ENCODE results near the gene ZBTB7C.

The ZBTB7C gene

DNA sequence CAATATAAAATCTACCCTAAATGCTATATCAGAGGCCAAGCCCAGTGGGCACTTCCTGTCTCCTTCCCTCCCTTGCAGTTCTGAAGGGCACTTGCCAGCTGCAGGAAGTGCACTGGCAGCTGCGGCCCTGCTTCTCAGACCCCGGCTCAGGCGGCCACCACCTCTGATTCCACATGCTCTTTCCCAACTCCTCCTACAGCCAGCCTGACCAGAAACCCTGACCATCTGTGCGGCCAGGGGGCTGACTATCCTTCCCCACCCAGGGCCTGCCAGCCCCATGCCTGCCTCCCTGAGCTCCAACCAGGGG is 88.6 kb downstream of the ZBTB7C start:
- Histone ChIP-seq H3K9ac (ENCODE audit: insufficient read length, low read depth) (no peak overlapping the region), H3K4me3 (ENCODE audit: insufficient read length, low read depth) (no peak overlapping the region), H3K27me3 (ENCODE audit: insufficient read depth, insufficient read length) (no peaks in the 10 kb centered on the region), H3K9me3 (ENCODE audit: insufficient read depth, low read length) (0 out of 2 replicates have a peak, but pooled peaks cover 13% of the 10 kb centered on the region), H3K4me1 (ENCODE audit: insufficient read depth, insufficient read length) (peaks cover 6% of the 10 kb centered on the region), H3K36me3 (ENCODE audit: insufficient read depth, insufficient read length, low read length) (no peaks in the 10 kb centered on the region)
- DNase-seq (ENCODE audit: low read depth, low spot score) = no peak
- TF ChIP-seq SUZ12 (IDR thresholded peaks at IDR 0.05; ENCODE audit: extremely low read depth, insufficient read depth, insufficient read length) (no peak), YY1 (IDR thresholded peaks at IDR 0.05; ENCODE audit: insufficient read depth, insufficient read length) (no peak), ZNF274 (IDR thresholded peaks at IDR 0.05; ENCODE audit: low read depth, low read length) (no peak)

- H3K27me3 ChIP-seq (ENCODE audit: insufficient read depth, insufficient read length) = no peaks in the 10 kb centered on the region
- H3K9me3 ChIP-seq (ENCODE audit: insufficient read depth, low read length) = 0 out of 2 replicates have a peak, but pooled peaks cover 13% of the 10 kb centered on the region
- no peak for DNase-seq (ENCODE audit: low read depth, low spot score)
- TF ChIP-seq ZNF274 (IDR thresholded peaks at IDR 0.05; ENCODE audit: low read depth, low read length) (no peak), SUZ12 (IDR thresholded peaks at IDR 0.05; ENCODE audit: extremely low read depth, insufficient read depth, insufficient read length) (no peak), YY1 (IDR thresholded peaks at IDR 0.05; ENCODE audit: insufficient read depth, insufficient read length) (no peak)
- H3K4me1 ChIP-seq (ENCODE audit: insufficient read depth, insufficient read length) = peaks cover 6% of the 10 kb centered on the region
- H3K36me3 ChIP-seq (ENCODE audit: insufficient read depth, insufficient read length, low read length) = no peaks in the 10 kb centered on the region
- H3K9ac ChIP-seq (ENCODE audit: insufficient read length, low read depth) = no peak overlapping the region
- no peak overlapping the region for H3K4me3 ChIP-seq (ENCODE audit: insufficient read length, low read depth)
Measured at GRCh38 chr18:48319801-48320638, 89.2 kb downstream of the ZBTB7C start.

- H3K9me3 ChIP-seq (ENCODE audit: insufficient read depth, low read length) = 0 out of 2 replicates have a peak, but pooled peaks cover 13% of the 10 kb centered on the region
- H3K4me3 ChIP-seq (ENCODE audit: insufficient read length, low read depth) = no peak overlapping the region
- no peak for DNase-seq (ENCODE audit: low read depth, low spot score)
- H3K27me3 ChIP-seq (ENCODE audit: insufficient read depth, insufficient read length) = no peaks in the 10 kb centered on the region
- no peak for TF ChIP-seq YY1 (IDR thresholded peaks at IDR 0.05; ENCODE audit: insufficient read depth, insufficient read length)
- TF ChIP-seq ZNF274 (IDR thresholded peaks at IDR 0.05; ENCODE audit: low read depth, low read length) = no peak
- no peak for TF ChIP-seq SUZ12 (IDR thresholded peaks at IDR 0.05; ENCODE audit: extremely low read depth, insufficient read depth, insufficient read length)
- H3K9ac ChIP-seq (ENCODE audit: insufficient read length, low read depth) = no peak overlapping the region
- no peaks in the 10 kb centered on the region for H3K36me3 ChIP-seq (ENCODE audit: insufficient read depth, insufficient read length, low read length)
- peaks cover 6% of the 10 kb centered on the region for H3K4me1 ChIP-seq (ENCODE audit: insufficient read depth, insufficient read length)
Measured at GRCh38 chr18:48318436-48318835, 90.7 kb downstream of the ZBTB7C start.

GRCh38 chr18:48317781-48318381 is 91.3 kb downstream of the ZBTB7C start:
- TF ChIP-seq YY1 (IDR thresholded peaks at IDR 0.05; ENCODE audit: insufficient read depth, insufficient read length) (no peak), SUZ12 (IDR thresholded peaks at IDR 0.05; ENCODE audit: extremely low read depth, insufficient read depth, insufficient read length) (no peak), ZNF274 (IDR thresholded peaks at IDR 0.05; ENCODE audit: low read depth, low read length) (no peak)
- Histone ChIP-seq H3K36me3 (ENCODE audit: insufficient read depth, insufficient read length, low read length) (no peaks in the 10 kb centered on the region), H3K27me3 (ENCODE audit: insufficient read depth, insufficient read length) (no peaks in the 10 kb centered on the region), H3K4me3 (ENCODE audit: insufficient read length, low read depth) (no peak overlapping the region), H3K9ac (ENCODE audit: insufficient read length, low read depth) (no peak overlapping the region), H3K9me3 (ENCODE audit: insufficient read depth, low read length) (0 out of 2 replicates have a peak, but pooled peaks cover 13% of the 10 kb centered on the region), H3K4me1 (ENCODE audit: insufficient read depth, insufficient read length) (peaks cover 6% of the 10 kb centered on the region)
- no peak for DNase-seq (ENCODE audit: low read depth, low spot score)

DNA sequence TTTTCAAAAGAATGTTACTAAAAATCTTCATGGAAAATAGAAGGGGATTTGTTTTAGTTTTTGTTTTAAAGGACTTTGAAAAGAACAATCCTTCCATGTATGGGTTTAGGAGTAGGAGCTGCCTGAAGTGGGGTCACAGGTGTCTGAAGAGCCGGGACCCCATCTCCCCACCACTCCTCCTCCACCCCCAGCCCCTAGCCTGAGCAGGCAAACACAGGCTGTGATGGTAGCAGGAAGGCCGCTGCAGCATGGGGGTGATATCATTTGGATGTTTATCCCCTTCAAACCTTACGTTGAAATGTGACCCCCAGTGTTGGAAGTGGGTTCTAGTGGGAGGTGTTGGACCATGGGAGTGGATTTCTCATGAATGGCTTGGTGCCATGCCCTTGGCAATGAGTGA is 93.0 kb downstream of the ZBTB7C start:
- H3K36me3 ChIP-seq (ENCODE audit: insufficient read depth, insufficient read length, low read length) = no peaks in the 10 kb centered on the region
- no peaks in the 10 kb centered on the region for H3K27me3 ChIP-seq (ENCODE audit: insufficient read depth, insufficient read length)
- no peak for TF ChIP-seq ZNF274 (IDR thresholded peaks at IDR 0.05; ENCODE audit: low read depth, low read length)
- TF ChIP-seq YY1 (IDR thresholded peaks at IDR 0.05; ENCODE audit: insufficient read depth, insufficient read length) = no peak
- no peak for TF ChIP-seq SUZ12 (IDR thresholded peaks at IDR 0.05; ENCODE audit: extremely low read depth, insufficient read depth, insufficient read length)
- H3K4me1 ChIP-seq (ENCODE audit: insufficient read depth, insufficient read length) = peaks cover 6% of the 10 kb centered on the region
- no peak overlapping the region for H3K9ac ChIP-seq (ENCODE audit: insufficient read length, low read depth)
- no peak overlapping the region for H3K4me3 ChIP-seq (ENCODE audit: insufficient read length, low read depth)
- no peak for DNase-seq (ENCODE audit: low read depth, low spot score)
- 0 out of 2 replicates have a peak, but pooled peaks cover 13% of the 10 kb centered on the region for H3K9me3 ChIP-seq (ENCODE audit: insufficient read depth, low read length)

GRCh38 chr18:48314690-48315089 is 94.5 kb downstream of the ZBTB7C start:
- H3K4me1 ChIP-seq (ENCODE audit: insufficient read depth, insufficient read length) = peaks cover 4% of the 10 kb centered on the region
- H3K9ac ChIP-seq (ENCODE audit: insufficient read length, low read depth) = no peak overlapping the region
- no peak overlapping the region for H3K4me3 ChIP-seq (ENCODE audit: insufficient read length, low read depth)
- TF ChIP-seq YY1 (IDR thresholded peaks at IDR 0.05; ENCODE audit: insufficient read depth, insufficient read length) (no peak), SUZ12 (IDR thresholded peaks at IDR 0.05; ENCODE audit: extremely low read depth, insufficient read depth, insufficient read length) (no peak), ZNF274 (IDR thresholded peaks at IDR 0.05; ENCODE audit: low read depth, low read length) (no peak)
- no peaks in the 10 kb centered on the region for H3K36me3 ChIP-seq (ENCODE audit: insufficient read depth, insufficient read length, low read length)
- no peak for DNase-seq (ENCODE audit: low read depth, low spot score)
- H3K27me3 ChIP-seq (ENCODE audit: insufficient read depth, insufficient read length) = no peaks in the 10 kb centered on the region
- 0 out of 2 replicates have a peak, but pooled peaks cover 13% of the 10 kb centered on the region for H3K9me3 ChIP-seq (ENCODE audit: insufficient read depth, low read length)

DNA sequence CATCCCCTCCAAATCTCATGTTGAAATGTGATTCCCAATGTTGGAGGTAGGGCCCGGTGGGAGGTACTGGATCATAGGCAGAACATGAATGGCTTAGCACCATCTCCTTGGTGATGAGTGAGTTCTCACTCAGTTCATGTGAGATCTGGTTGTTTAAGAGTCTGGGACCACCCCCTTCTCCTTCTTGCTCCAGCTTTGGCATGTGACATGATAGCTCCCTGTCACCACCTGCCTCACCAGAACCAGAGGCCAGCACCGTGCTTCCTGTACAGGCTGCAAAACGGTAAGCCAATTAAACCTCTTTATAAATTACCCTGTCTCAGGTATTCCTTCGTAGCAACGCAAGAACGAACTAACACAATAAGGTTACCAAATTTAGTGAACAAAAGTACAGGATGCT is 95.4 kb downstream of the ZBTB7C start:
- no peak for DNase-seq (ENCODE audit: low read depth, low spot score)
- no peak overlapping the region for H3K4me3 ChIP-seq (ENCODE audit: insufficient read length, low read depth)
- peaks cover 4% of the 10 kb centered on the region for H3K4me1 ChIP-seq (ENCODE audit: insufficient read depth, insufficient read length)
- H3K36me3 ChIP-seq (ENCODE audit: insufficient read depth, insufficient read length, low read length) = no peaks in the 10 kb centered on the region
- no peak for TF ChIP-seq YY1 (IDR thresholded peaks at IDR 0.05; ENCODE audit: insufficient read depth, insufficient read length)
- TF ChIP-seq ZNF274 (IDR thresholded peaks at IDR 0.05; ENCODE audit: low read depth, low read length) = no peak
- no peak for TF ChIP-seq SUZ12 (IDR thresholded peaks at IDR 0.05; ENCODE audit: extremely low read depth, insufficient read depth, insufficient read length)
- H3K9me3 ChIP-seq (ENCODE audit: insufficient read depth, low read length) = 0 out of 2 replicates have a peak, but pooled peaks cover 7% of the 10 kb centered on the region
- no peak overlapping the region for H3K9ac ChIP-seq (ENCODE audit: insufficient read length, low read depth)
- no peaks in the 10 kb centered on the region for H3K27me3 ChIP-seq (ENCODE audit: insufficient read depth, insufficient read length)

Measured in NT2/D1 (cell line).